Tibial nerve (tissue), 4 donors: Measurements from ENCODE around the gene RASAL3. TPM values are rescaled to one million over a fixed set of nuclear protein-coding genes. Genes with fewer than 3 reads are reported as not detected.

ENCODE experiments used
- DNase-seq, 2 donors: peaks; one replicate each; pipeline ENCODE4 v3.0.0-alpha.2; 2019; ENCODE audit warnings: low spot score in 2 of 2
- H3K27ac ChIP-seq, 4 donors: fragments of 200-600 bp; sonication (generic) in 3 of 4; one replicate each; pipeline ENCODE4 v1.5.1; 2017 to 2019; ENCODE audit warnings: mild to moderate bottlenecking in 1 of 4
- H3K27me3 ChIP-seq, 2 donors: fragments of 200-600 bp; sonication (generic) in 1 of 2; one replicate each; pipeline versions ENCODE4 v1.5.1 to v1.6.0; 2017 to 2019
- H3K36me3 ChIP-seq, 3 donors: fragments of 200-600 bp; sonication (generic); one replicate each; pipeline ENCODE4 v1.5.1; 2018 to 2019
- H3K4me1 ChIP-seq, 4 donors: fragments of 200-600 bp; sonication (generic) in 3 of 4; one replicate each; pipeline ENCODE4 v1.5.1; 2017 to 2019
- H3K4me3 ChIP-seq, 4 donors: fragments of 200-600 bp; sonication (generic) in 3 of 4; one replicate each; pipeline ENCODE4 v1.5.1; 2017 to 2019; ENCODE audit warnings: mild to moderate bottlenecking in 1 of 4, moderate library complexity in 1 of 4
- H3K9me3 ChIP-seq, 4 donors: fragments of 200-600 bp; sonication (generic) in 3 of 4; one replicate each; pipeline ENCODE4 v1.5.1; 2017 to 2019
- CTCF ChIP-seq, 5 experiments: fragments of 200-600 bp in 3 of 5; fragments of 450-650 bp in 2 of 5; sonication (generic) in 3 of 5; IDR thresholded peaks; one replicate each; pipeline ENCODE4 v1.5.1; 2016 to 2019; ENCODE audit warnings: antibody characterized with exemption in 5 of 5, mild to moderate bottlenecking in 3 of 5, moderate library complexity in 2 of 5
- EP300 ChIP-seq, 2 donors: sonication (generic); formaldehyde crosslinking; IDR thresholded peaks; one replicate each; pipeline ENCODE4 v1.6.1; 2017; ENCODE audit warnings: antibody characterized with exemption in 2 of 2, mild to moderate bottlenecking in 1 of 2
- POLR2A ChIP-seq, 2 donors: fragments of 450-650 bp; IDR thresholded peaks; one replicate each; pipeline ENCODE4 v1.6.1; 2017; ENCODE audit warnings: antibody characterized with exemption in 2 of 2, mild to moderate bottlenecking in 2 of 2, moderate library complexity in 2 of 2
- WGBS, 2 donors: methylation state at CpG; one replicate each; pipeline ENCODE4 v1.1.5; 2018; 5-methylcytosine and 5-hydroxymethylcytosine counted together
- small RNA-seq: library from RNA; depleted of rRNA; stranded (forward); fragments of <200 nt; gene quantifications from one replicate; pipeline ENCODE3, GENCODE V24; 2016
- total RNA-seq, 4 donors: library from RNA; depleted of rRNA; stranded (reverse); fragments of >200 nt; gene quantifications; one replicate each; pipeline ENCODE4 v1.1.0, GENCODE V29; 2016

RASAL3 gene
- total RNA-seq, 4 donors from 2014 or later: 2.9 to 6.6 (median 4.3) TPM

GRCh38 chr19:15402411-15403150 lies 61.8 kb downstream of the RASAL3 start:
- 73 to 83% methylated on average over 10 to 15 of the region's 15 CpGs for WGBS, 2 donors
- Histone ChIP-seq H3K4me1 (peaks cover 5 to 73% (median 36%) of the 10 kb centered on the region in 4 donors), H3K36me3 (peaks cover 11 to 59% (median 30%) of the 10 kb centered on the region in 3 donors), H3K4me3 (no peak overlapping the region), H3K27me3 (no peaks in the 10 kb centered on the region), H3K27ac (peak overlapping the region in 2 of 4 donors; percentile 67 to 68), H3K9me3 (no peaks in the 10 kb centered on the region)
- no peak for DNase-seq
- TF ChIP-seq EP300 (IDR thresholded peaks at IDR 0.05): no peak
- no peak for TF ChIP-seq CTCF (IDR thresholded peaks at IDR 0.05)
- no peak for TF ChIP-seq POLR2A (IDR thresholded peaks at IDR 0.05)

Small RNA genes within 50 kb of the gene (small RNA-seq; reads per million reads assigned to genes)
- not detected for gene MIR1470

Other genes starting within 250 kb of the RASAL3 start
- gene EPHX3, start 232.1 kb downstream of the RASAL3 start, total RNA-seq: under 1 TPM in 1 of 4 donors, not detected in 3; 0.20 TPM
- gene BRD4, start 132.0 kb downstream of the RASAL3 start, total RNA-seq: 10 to 100 TPM; 34.7 to 69.6 (median 36.0) TPM
- gene AKAP8, start 84.8 kb downstream of the RASAL3 start, total RNA-seq: 10 to 100 TPM; 26.4 to 58.5 (median 55.9) TPM
- 100 to 1,000 TPM; 170 to 248 (median 183) TPM for gene AKAP8L, start 45.6 kb downstream of the RASAL3 start, total RNA-seq
- 100 to 1,000 TPM in 1 of 4 donors, 10 to 100 TPM in 3; 31.5 to 108 (median 46.3) TPM for gene WIZ, start 14.6 kb downstream of the RASAL3 start, total RNA-seq
- gene PGLYRP2, start 15.0 kb upstream of the RASAL3 start, total RNA-seq: not detected
- under 1 TPM in 1 of 4 donors, not detected in 3; 0.30 TPM for gene CYP4F22, start 44.0 kb upstream of the RASAL3 start, total RNA-seq
- not detected for gene CYP4F8, start 150.7 kb upstream of the RASAL3 start, total RNA-seq
- gene CYP4F3, start 176.4 kb upstream of the RASAL3 start, total RNA-seq: 10 to 100 TPM in 2 of 4 donors, 1 to 10 TPM in 1, not detected in 1; 3.3 to 19.7 (median 13.0) TPM
- gene CYP4F12, start 208.5 kb upstream of the RASAL3 start, total RNA-seq: 10 to 100 TPM; 12.6 to 62.0 (median 50.4) TPM